Lower lobe of right lung (tissue), 2 donors: ENCODE data around the gene FSIP1. TPM values are rescaled to one million over a fixed set of nuclear protein-coding genes. Genes with fewer than 3 reads are reported as not detected.

Experiments used
- ATAC-seq, 2 donors: fragments of 200-7000 bp; cut with Tn5 transposase; one replicate each; pipeline ENCODE4 v1.9.1; 2020 to 2022; ENCODE audit warnings: mild to moderate bottlenecking in 2 of 2, moderate library complexity in 2 of 2
- DNase-seq: peaks from one replicate; pipeline ENCODE4 v3.0.0-alpha.2; 2020
- H3K27ac ChIP-seq: fragments of 200-600 bp; one replicate; pipeline ENCODE4 v1.8.0; 2022
- H3K27me3 ChIP-seq: fragments of 200-600 bp; one replicate; pipeline ENCODE4 v1.8.0; 2022; ENCODE audit warnings: low read depth
- H3K36me3 ChIP-seq: fragments of 200-600 bp; one replicate; pipeline ENCODE4 v1.8.0; 2022; ENCODE audit warnings: mild to moderate bottlenecking
- H3K4me1 ChIP-seq: fragments of 200-600 bp; one replicate; pipeline ENCODE4 v1.8.0; 2022
- H3K4me3 ChIP-seq: fragments of 200-600 bp; one replicate; pipeline ENCODE4 v1.8.0; 2022; ENCODE audit warnings: mild to moderate bottlenecking
- H3K9me3 ChIP-seq: fragments of 200-600 bp; one replicate; pipeline ENCODE4 v1.8.0; 2022
- intact Hi-C: fragments of 100-400 bp; cut with DNase I; formaldehyde crosslinking; loops from one replicate; pipeline ENCODE4 v1.11.0; 2022
- total RNA-seq: library from RNA; stranded (reverse); fragmentation: NEBNext Ultra II Directional; extraction: Animal tissue kit (Norgen Biotek cat#: 25700); gene quantifications from one replicate; pipeline ENCODE4 v1.2.1, GENCODE V29; 2021
- TF ChIP-seq, protein P1 (sequence below): fragments of 200-600 bp; IDR thresholded peaks from one replicate; pipeline ENCODE4 v1.8.0; 2022; ENCODE audit warnings: antibody characterized with exemption, mild to moderate bottlenecking
- donor health status: DM: no; HTN: yes; CAD: no; lungs with severe emphysema.

FSIP1 gene
- total RNA-seq, 1 donor from 2014 or later, result 2.0 TPM

DNA sequence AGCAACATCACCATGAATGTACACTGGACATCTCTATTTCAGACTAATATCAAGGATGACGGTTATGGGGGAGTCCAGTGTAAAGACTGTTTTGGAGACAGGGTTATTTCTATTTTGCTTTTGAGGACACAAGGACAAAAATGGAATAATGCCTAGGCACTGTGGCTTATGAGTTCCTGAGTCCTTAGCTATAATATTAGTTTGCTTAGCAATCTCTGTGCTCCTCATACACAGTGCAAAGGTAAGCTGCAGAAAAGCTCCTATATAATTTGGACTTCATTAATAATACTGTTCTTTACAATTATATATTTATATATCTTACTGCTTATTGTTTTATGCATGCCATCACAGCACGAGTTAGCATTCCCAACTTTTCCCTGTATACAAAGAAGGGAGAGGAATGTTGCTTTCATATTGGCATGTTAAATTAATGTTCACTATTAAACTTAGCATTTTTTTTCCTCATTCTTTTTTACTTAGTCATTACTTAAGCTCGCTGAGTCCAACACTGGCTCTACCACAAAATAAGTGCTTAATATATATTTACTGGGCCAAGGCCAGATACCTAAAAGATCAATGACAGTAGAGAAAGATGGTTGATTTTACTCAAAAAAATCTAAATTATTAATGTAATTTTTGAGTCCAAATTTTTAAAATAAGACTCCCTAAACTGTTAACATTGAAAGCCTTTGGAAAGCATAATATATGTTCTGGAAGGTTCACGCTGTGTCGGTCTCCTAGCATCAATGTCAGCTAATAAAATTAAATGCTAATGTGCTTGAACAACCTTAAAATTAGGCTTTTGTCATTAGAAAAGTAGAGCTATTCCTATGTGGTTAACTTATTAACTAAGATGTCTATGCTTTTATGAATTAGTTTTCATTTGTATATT lies 187.9 kb downstream of the FSIP1 start:
- Histone ChIP-seq H3K36me3 (peaks cover 69% of the 10 kb centered on the region), H3K4me1 (no peaks in the 10 kb centered on the region), H3K4me3 (no peak overlapping the region), H3K27ac (no peak overlapping the region), H3K9me3 (no peaks in the 10 kb centered on the region), H3K27me3 (no peaks in the 10 kb centered on the region)
- DNase-seq, result no peak
- TF ChIP-seq, protein P1, sequence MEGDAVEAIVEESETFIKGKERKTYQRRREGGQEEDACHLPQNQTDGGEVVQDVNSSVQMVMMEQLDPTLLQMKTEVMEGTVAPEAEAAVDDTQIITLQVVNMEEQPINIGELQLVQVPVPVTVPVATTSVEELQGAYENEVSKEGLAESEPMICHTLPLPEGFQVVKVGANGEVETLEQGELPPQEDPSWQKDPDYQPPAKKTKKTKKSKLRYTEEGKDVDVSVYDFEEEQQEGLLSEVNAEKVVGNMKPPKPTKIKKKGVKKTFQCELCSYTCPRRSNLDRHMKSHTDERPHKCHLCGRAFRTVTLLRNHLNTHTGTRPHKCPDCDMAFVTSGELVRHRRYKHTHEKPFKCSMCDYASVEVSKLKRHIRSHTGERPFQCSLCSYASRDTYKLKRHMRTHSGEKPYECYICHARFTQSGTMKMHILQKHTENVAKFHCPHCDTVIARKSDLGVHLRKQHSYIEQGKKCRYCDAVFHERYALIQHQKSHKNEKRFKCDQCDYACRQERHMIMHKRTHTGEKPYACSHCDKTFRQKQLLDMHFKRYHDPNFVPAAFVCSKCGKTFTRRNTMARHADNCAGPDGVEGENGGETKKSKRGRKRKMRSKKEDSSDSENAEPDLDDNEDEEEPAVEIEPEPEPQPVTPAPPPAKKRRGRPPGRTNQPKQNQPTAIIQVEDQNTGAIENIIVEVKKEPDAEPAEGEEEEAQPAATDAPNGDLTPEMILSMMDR, result no peak
- no peak for ATAC-seq
- intact Hi-C loops, result no loop called here

DNA sequence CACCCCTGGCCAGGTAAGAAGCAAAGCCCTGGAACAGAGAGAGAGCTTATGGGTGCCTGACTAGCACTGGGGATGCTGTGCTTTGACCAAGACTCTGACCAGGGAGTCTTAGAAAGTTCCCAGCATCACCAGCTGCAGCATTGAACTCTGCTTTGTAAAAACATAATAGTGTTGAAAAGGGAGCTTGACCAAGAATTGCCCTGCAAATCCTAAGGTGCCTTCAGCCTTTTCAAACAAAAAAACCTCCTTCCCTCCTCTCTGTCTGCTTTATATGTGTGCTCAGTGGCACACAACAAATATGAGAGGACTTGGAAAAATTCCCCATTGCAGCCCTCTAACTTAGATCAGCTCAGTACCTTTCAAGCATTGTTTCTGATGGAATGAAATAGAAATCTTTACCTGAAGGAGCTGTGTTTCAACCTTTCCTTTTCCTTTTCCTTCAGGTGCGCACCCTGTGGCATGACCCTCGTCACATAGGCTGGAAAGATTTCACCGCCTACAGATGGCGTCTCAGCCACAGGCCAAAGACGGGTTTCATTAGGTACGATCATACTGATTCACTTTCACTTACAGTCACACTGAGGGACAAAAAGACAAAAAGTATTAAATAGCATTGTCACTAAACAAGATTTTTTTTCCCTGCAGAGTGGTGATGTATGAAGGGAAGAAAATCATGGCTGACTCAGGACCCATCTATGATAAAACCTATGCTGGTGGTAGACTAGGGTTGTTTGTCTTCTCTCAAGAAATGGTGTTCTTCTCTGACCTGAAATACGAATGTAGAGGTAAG lies 188.8 kb downstream of the FSIP1 start:
- TF ChIP-seq, protein P1, result no peak
- intact Hi-C loops, result no loop called here
- no peaks in the 10 kb centered on the region for H3K27me3 ChIP-seq
- H3K4me3 ChIP-seq, result no peak overlapping the region
- no peak for DNase-seq
- no peak for ATAC-seq
- H3K27ac ChIP-seq, result no peak overlapping the region
- no peaks in the 10 kb centered on the region for H3K4me1 ChIP-seq
- peaks cover 78% of the 10 kb centered on the region for H3K36me3 ChIP-seq
- no peaks in the 10 kb centered on the region for H3K9me3 ChIP-seq

DNA sequence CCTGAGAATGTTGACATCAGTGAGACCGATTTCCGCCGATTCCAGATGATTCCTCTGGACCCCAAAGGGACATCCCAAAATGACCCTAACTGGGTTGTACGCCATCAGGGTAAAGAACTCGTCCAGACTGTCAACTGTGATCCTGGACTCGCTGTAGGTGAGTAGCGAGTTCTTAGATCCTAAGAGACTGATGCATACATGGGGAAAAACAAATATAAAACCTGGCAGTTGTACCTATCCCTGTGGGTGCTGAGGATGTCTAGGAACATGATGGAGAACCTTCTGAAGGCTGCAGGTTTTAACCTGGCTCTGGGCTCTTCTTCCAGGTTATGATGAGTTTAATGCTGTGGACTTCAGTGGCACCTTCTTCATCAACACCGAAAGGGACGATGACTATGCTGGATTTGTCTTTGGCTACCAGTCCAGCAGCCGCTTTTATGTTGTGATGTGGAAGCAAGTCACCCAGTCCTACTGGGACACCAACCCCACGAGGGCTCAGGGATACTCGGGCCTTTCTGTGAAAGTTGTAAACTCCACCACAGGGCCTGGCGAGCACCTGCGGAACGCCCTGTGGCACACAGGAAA lies 189.5 kb downstream of the FSIP1 start:
- Histone ChIP-seq H3K36me3 (peaks cover 85% of the 10 kb centered on the region), H3K27ac (no peak overlapping the region), H3K27me3 (no peaks in the 10 kb centered on the region), H3K4me3 (no peak overlapping the region), H3K4me1 (no peaks in the 10 kb centered on the region), H3K9me3 (no peaks in the 10 kb centered on the region)
- intact Hi-C loops, result no loop called here
- TF ChIP-seq, protein P1, result no peak
- ATAC-seq (no peak), DNase-seq (no peak)

DNA sequence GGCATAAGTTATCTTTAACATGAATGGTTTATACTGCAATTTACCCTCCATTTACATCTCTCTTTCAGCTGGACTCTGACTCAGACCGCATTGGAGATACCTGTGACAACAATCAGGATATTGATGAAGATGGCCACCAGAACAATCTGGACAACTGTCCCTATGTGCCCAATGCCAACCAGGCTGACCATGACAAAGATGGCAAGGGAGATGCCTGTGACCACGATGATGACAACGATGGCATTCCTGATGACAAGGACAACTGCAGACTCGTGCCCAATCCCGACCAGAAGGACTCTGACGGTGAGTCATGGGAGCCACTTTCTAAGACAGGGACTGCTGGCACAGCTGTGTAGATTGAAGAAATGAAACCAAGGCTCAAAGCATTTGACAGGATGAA lies 190.1 kb downstream of the FSIP1 start:
- DNase-seq (no peak), ATAC-seq (no peak)
- H3K36me3 ChIP-seq, result peaks cover 91% of the 10 kb centered on the region
- TF ChIP-seq, protein P1, result no peak
- H3K4me1 ChIP-seq, result no peaks in the 10 kb centered on the region
- intact Hi-C loops, result no loop called here
- H3K27me3 ChIP-seq, result no peaks in the 10 kb centered on the region
- no peak overlapping the region for H3K4me3 ChIP-seq
- no peaks in the 10 kb centered on the region for H3K9me3 ChIP-seq
- no peak overlapping the region for H3K27ac ChIP-seq

DNA sequence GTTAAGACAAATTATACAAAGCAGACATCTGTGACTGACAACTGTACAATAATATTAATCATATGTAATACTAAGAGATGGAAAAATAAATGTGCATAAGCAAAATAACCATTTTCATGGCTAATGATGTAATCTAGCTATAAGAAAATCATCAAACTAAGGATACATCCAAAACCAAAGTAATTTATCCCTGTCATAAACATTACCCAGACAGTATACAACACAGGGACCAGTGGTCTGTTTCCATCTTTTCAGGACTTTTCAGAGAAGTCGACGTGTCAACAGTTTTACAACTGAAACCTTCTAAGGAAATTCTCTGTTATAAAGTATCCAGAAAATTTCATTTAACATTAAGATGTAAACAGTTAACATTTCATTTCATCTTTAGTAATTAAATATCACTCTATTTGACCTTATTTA lies 190.7 kb downstream of the FSIP1 start:
- Histone ChIP-seq H3K27ac (no peak overlapping the region), H3K36me3 (peaks cover 97% of the 10 kb centered on the region), H3K27me3 (no peaks in the 10 kb centered on the region), H3K4me1 (no peaks in the 10 kb centered on the region), H3K4me3 (no peak overlapping the region), H3K9me3 (no peaks in the 10 kb centered on the region)
- no peak for ATAC-seq
- TF ChIP-seq, protein P1, result no peak
- no peak for DNase-seq
- intact Hi-C loops, result no loop called here
